Stimulated activated CD8-positive, alpha-beta memory T cell treated with anti-CD3 and anti-CD28 coated beads, Interleukin-15, amount 100 ng/mL, for 24 hours (primary cell): Measurements from ENCODE around the gene CLEC12A.
"Not testable (repeated sequence)": the region's sequence is repeated elsewhere in the genome, so short reads cannot be mapped to it uniquely, and the experiment has no call there.

Experiments used
- DNase-seq: peaks from one replicate; pipeline ENCODE4 v3.0.0-alpha.2; 2020; ENCODE audit warnings: low read depth

Gene CLEC12A

GRCh38 chr12:9971181-9971580, at the start of gene CLEC12A:
TSS of gene CLEC12A (plus strand) at chr12:9971409. CDS start at chr12:9971597, 188 bp downstream.
- DNase-seq: no peak

- no peak for DNase-seq
Observed at GRCh38 chr12:9922429-9922828, 48.8 kb upstream of the CLEC12A start.

GRCh38 chr12:9925705-9926393, 45.4 kb upstream of the CLEC12A start:
- no peak for DNase-seq

GRCh38 chr12:9926876-9927275, 44.3 kb upstream of the CLEC12A start:
- no peak for DNase-seq

GRCh38 chr12:9928607-9929006, 42.6 kb upstream of the CLEC12A start:
- no peak for DNase-seq

GRCh38 chr12:9931245-9931644, 40.0 kb upstream of the CLEC12A start:
- DNase-seq: no peak

- no peak for DNase-seq
Observed at GRCh38 chr12:9932270-9932669, 38.9 kb upstream of the CLEC12A start, which contains the start of gene CLEC2A. TSS of gene CLEC2A (minus strand) at chr12:9932370. CDS start at chr12:9932329, 41 bp downstream.

- DNase-seq: no peak
Observed at GRCh38 chr12:9933958-9934357, 37.3 kb upstream of the CLEC12A start.

- DNase-seq: no peak
Observed at GRCh38 chr12:9935026-9935425, 36.2 kb upstream of the CLEC12A start.

- DNase-seq: no peak
Observed at GRCh38 chr12:9936591-9936990, 34.6 kb upstream of the CLEC12A start.

GRCh38 chr12:9940375-9940774, 30.8 kb upstream of the CLEC12A start:
- DNase-seq: no peak

GRCh38 chr12:9941838-9942237, 29.4 kb upstream of the CLEC12A start:
- no peak for DNase-seq

- no peak for DNase-seq
Observed at GRCh38 chr12:9943240-9943639, 28.0 kb upstream of the CLEC12A start.

- DNase-seq: no peak
Observed at GRCh38 chr12:9944391-9944790, 26.8 kb upstream of the CLEC12A start.

GRCh38 chr12:9947674-9948073, 23.5 kb upstream of the CLEC12A start:
- no peak for DNase-seq

- DNase-seq: no peak
Observed at GRCh38 chr12:9948606-9949296, 22.5 kb upstream of the CLEC12A start.

- DNase-seq: no peak
Observed at GRCh38 chr12:9951026-9951675, 20.1 kb upstream of the CLEC12A start.

- not testable (repeated sequence) for DNase-seq
Observed at GRCh38 chr12:9952954-9953729, 18.1 kb upstream of the CLEC12A start.

GRCh38 chr12:9957834-9958233, 13.4 kb upstream of the CLEC12A start:
- DNase-seq: no peak

- DNase-seq: no peak
Observed at GRCh38 chr12:9960590-9960989, 10.6 kb upstream of the CLEC12A start.

GRCh38 chr12:9961106-9961505, 10.1 kb upstream of the CLEC12A start:
- DNase-seq: no peak

- DNase-seq: no peak
Observed at GRCh38 chr12:9961901-9962300, 9.3 kb upstream of the CLEC12A start.
